Tracheal epithelial cell (primary cell): ENCODE data around the gene CENATAC. TPM values are rescaled to one million over a fixed set of nuclear protein-coding genes. Genes with fewer than 3 reads are reported as not detected.

Source experiments
- total RNA-seq: library from RNA; depleted of rRNA; stranded (reverse); fragments of >200 nt; gene quantifications from 2 replicates; pipeline ENCODE4 v1.2.1, GENCODE V29; 2014

The CENATAC gene
- 10.7 and 13.5 TPM in 2 replicates for total RNA-seq

GRCh38 chr11:118997627-118998387, at the start of gene CENATAC:
Gene CENATAC, plus strand, starts transcription at chr11:118998138. Its CDS starts 60 bp downstream, at chr11:118998198.

GRCh38 chr11:118956094-118956846, 41.7 kb upstream of the CENATAC start, which contains the start of gene UPK2:
Gene UPK2, plus strand, starts transcription at chr11:118956298. Its CDS starts 53 bp downstream, at chr11:118956351.

GRCh38 chr11:118971646-118972045, 26.3 kb upstream of the CENATAC start, which contains the start of gene FOXR1:
Gene FOXR1, plus strand, starts transcription at chr11:118971761. Its CDS starts 171 bp downstream, at chr11:118971932.

GRCh38 chr11:119018074-119018938, 20.4 kb downstream of the CENATAC start, which contains the start of the genes RPS25 and TRAPPC4:
Gene RPS25, minus strand, starts transcription at chr11:119018343. Its CDS starts 59 bp downstream, at chr11:119018284.
Gene TRAPPC4, plus strand, starts transcription at chr11:119018766. Its CDS starts 30 bp downstream, at chr11:119018796.

DNA sequence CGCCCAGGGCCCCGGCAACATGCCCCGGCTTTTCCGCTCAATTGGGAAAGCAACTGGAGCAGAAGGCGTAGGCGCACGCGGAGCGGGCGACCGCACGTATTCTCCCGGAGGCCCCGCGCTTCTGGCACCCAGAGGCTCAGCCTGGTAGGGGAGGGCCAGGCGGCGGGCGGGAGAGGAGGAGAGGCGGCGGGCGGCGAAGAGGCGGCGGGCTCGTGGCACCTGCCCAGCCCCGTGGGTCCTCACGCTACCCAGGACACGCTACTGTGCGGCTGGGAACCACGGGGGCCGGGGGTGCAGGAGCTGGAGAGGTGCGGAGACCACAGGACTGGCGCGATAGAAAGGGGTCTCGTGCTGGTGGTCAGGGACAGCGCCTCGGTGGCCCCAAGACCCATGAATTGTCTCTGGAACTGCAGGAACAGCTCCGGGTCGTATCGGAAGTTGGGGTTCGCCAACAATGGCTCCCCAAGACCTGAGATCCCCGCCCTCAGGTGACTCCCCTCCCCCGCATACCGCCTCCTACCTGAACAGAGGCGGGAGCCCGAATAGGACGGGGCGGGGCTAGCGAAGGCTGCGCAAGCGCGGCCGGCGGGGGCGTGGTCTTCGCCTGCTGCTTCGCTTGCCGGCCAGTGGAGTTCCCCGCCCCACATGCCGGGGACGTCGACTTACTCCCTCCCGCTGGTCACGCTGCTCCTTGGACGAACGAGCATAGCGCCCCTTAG, 32.5 kb downstream of the CENATAC start, which contains the start of gene SLC37A4:
Gene SLC37A4, minus strand, starts transcription at position 549 of the 719 bp plus-strand sequence.

GRCh38 chr11:119057000-119057769, 59.2 kb downstream of the CENATAC start, which contains the start of gene HYOU1:
Gene HYOU1, minus strand, starts transcription at chr11:119057205. Its CDS starts 1,045 bp downstream, at chr11:119056160.

Other genes starting within 250 kb of the CENATAC start
- gene DDX6, start 207.0 kb upstream of the CENATAC start, total RNA-seq = 81.0 and 95.3 TPM in 2 replicates
- gene CXCR5, start 114.2 kb upstream of the CENATAC start, total RNA-seq = under 0.01 TPM in 1 of 2 replicates, not detected in the other
- 22.4 and 30.1 TPM in 2 replicates for gene BCL9L, start 72.2 kb upstream of the CENATAC start, total RNA-seq
- gene UPK2, start 41.8 kb upstream of the CENATAC start, total RNA-seq = not detected in 2 replicates
- gene FOXR1, start 26.4 kb upstream of the CENATAC start, total RNA-seq = not detected in 2 replicates
- gene RPS25, start 20.2 kb downstream of the CENATAC start, total RNA-seq = 2,545 and 3,713 TPM in 2 replicates
- 65.6 and 88.4 TPM in 2 replicates for gene TRAPPC4, start 20.6 kb downstream of the CENATAC start, total RNA-seq
- gene SLC37A4, start 32.7 kb downstream of the CENATAC start, total RNA-seq = 16.4 and 19.3 TPM in 2 replicates
- gene HYOU1, start 59.1 kb downstream of the CENATAC start, total RNA-seq = 106 and 158 TPM in 2 replicates
- 19.0 and 19.6 TPM in 2 replicates for gene VPS11, start 69.7 kb downstream of the CENATAC start, total RNA-seq
- gene HMBS, start 86.7 kb downstream of the CENATAC start, total RNA-seq = 17.4 and 21.3 TPM in 2 replicates
- gene DPAGT1, start 103.7 kb downstream of the CENATAC start, total RNA-seq = 20.2 and 27.5 TPM in 2 replicates
- 1.4 and 1.9 TPM in 2 replicates for gene C2CD2L, start 109.2 kb downstream of the CENATAC start, total RNA-seq
- gene HINFP, start 123.4 kb downstream of the CENATAC start, total RNA-seq = 13.0 and 27.5 TPM in 2 replicates
- gene ABCG4, start 150.9 kb downstream of the CENATAC start, total RNA-seq = not detected in 2 replicates
- gene NLRX1, start 170.6 kb downstream of the CENATAC start, total RNA-seq = 24.5 and 27.0 TPM in 2 replicates
- gene NHERF4, start 187.3 kb downstream of the CENATAC start, total RNA-seq = not detected in 2 replicates
- gene CBL, start 208.2 kb downstream of the CENATAC start, total RNA-seq = 9.0 and 9.6 TPM in 2 replicates